Gastrocnemius medialis (tissue), 4 donors: ENCODE measurements around the gene TGM2. TPM values are rescaled to one million over a fixed set of nuclear protein-coding genes. Genes with fewer than 3 reads are reported as not detected.

Experiments used
- ATAC-seq, 2 donors: fragments of 150-250 bp; one replicate each; pipeline ENCODE4 v1.9.1; 2016
- DNase-seq, 2 donors: peaks; one replicate each; pipeline ENCODE4 v3.0.0-alpha.2; 2019
- H3K27ac ChIP-seq, 4 donors: fragments of 200-600 bp; sonication (generic); 1 replicate in 1 of 4; 2 replicates in 3 of 4; pipeline ENCODE4 v1.5.1; 2016 to 2018; ENCODE audit warnings: mild to moderate bottlenecking in 2 of 4, moderate library complexity in 1 of 4
- H3K27me3 ChIP-seq, 3 donors: fragments of 200-600 bp; sonication (generic) in 2 of 3; 1 replicate in 1 of 3; 2 replicates in 2 of 3; pipeline versions ENCODE4 v1.5.1 to v1.6.0; 2016 to 2019; ENCODE audit warnings: mild to moderate bottlenecking in 1 of 3, moderate library complexity in 1 of 3
- H3K36me3 ChIP-seq, 2 donors: fragments of 200-600 bp; sonication (generic) in 1 of 2; one replicate each; pipeline ENCODE4 v1.5.1; 2017 to 2018
- H3K4me1 ChIP-seq, 2 donors: fragments of 200-600 bp; sonication (generic) in 1 of 2; one replicate each; pipeline ENCODE4 v1.5.1; 2016 to 2017; ENCODE audit warnings: mild to moderate bottlenecking in 2 of 2
- H3K4me3 ChIP-seq, 4 donors: fragments of 200-600 bp; sonication (generic) in 3 of 4; 1 replicate in 1 of 4; 2 replicates in 3 of 4; pipeline ENCODE4 v1.5.1; 2016 to 2019; ENCODE audit warnings: mild to moderate bottlenecking in 2 of 4
- H3K9me3 ChIP-seq, 3 donors: fragments of 200-600 bp; sonication (generic) in 2 of 3; 1 replicate in 1 of 3; 2 replicates in 2 of 3; pipeline ENCODE4 v1.5.1; 2016 to 2019
- CTCF ChIP-seq, 5 experiments: fragments of 450-650 bp in 3 of 5; fragments of 200-600 bp in 2 of 5; sonication (generic) in 2 of 5; IDR thresholded peaks in 4 of 5; conservative IDR thresholded peaks in 1 of 5; 1 replicate in 4 of 5; 2 replicates in 1 of 5; pipeline ENCODE4 v1.5.1; 2016 to 2019; ENCODE audit warnings: antibody characterized with exemption in 5 of 5, mild to moderate bottlenecking in 3 of 5, moderate library complexity in 3 of 5
- POLR2A ChIP-seq, 2 donors: fragments of 450-650 bp; IDR thresholded peaks; one replicate each; pipeline ENCODE4 v1.6.1; 2017; ENCODE audit warnings: antibody characterized with exemption in 2 of 2, mild to moderate bottlenecking in 2 of 2, moderate library complexity in 2 of 2
- in situ Hi-C, 4 donors: fragments of 200-750 bp; cut with MboI; loops; one replicate each; pipeline versions ENCODE4 v1.15.0 to v1.8.0; 2017; ENCODE audit warnings: low sequenced_read_pairs in 4 of 4
- intact Hi-C: fragments of 100-400 bp; cut with DNase I; formaldehyde crosslinking; loops from one replicate; pipeline ENCODE4 v1.15.1; 2023; ENCODE audit warnings: low total_unique reads
- total RNA-seq, 4 donors: library from RNA; depleted of rRNA; stranded (reverse); fragments of >200 nt; gene quantifications; one replicate each; pipeline versions ENCODE4 v1.1.0 to v1.2.3, GENCODE V29; 2016

Gene TGM2
- total RNA-seq, 4 donors from 2014 or later: 12.8 to 152 (median 58.4) TPM

GRCh38 chr20:38078084-38078483, 87.0 kb downstream of the TGM2 start:
- intact Hi-C loops (no loop called here), in situ Hi-C loops (no loop called here)
- H3K4me1 ChIP-seq: peaks cover 54 to 69% of the 10 kb centered on the region in 2 donors

More at GRCh38 chr20:38078084-38078483, 87.0 kb downstream of the TGM2 start:
- Histone ChIP-seq H3K4me3 (no peak overlapping the region), H3K27me3 (no peaks in the 10 kb centered on the region), H3K36me3 (peaks cover 0 to 9% of the 10 kb centered on the region in 2 donors), H3K9me3 (no peaks in the 10 kb centered on the region), H3K27ac (peak overlapping the region; percentile 83 to 88 (median 86))
- DNase-seq (no peak), ATAC-seq (no peak)
- TF ChIP-seq POLR2A (IDR thresholded peaks at IDR 0.05) (no peak), CTCF (IDR thresholded peaks at IDR 0.05 in 4 of 5, conservative IDR thresholded peaks at IDR 0.05 in 1 of 5) (no peak)

Other genes starting within 250 kb of the TGM2 start
- 10 to 100 TPM; 14.8 to 25.4 (median 20.3) TPM for gene TTI1, start 131.8 kb downstream of the TGM2 start, total RNA-seq
- gene RPRD1B, start 131.5 kb downstream of the TGM2 start, total RNA-seq: 10 to 100 TPM; 25.2 to 61.0 (median 40.6) TPM
- gene KIAA1755, start 95.5 kb upstream of the TGM2 start, total RNA-seq: under 1 TPM in 3 of 4 donors, not detected in 1; 0.05 to 0.41 (median 0.38) TPM
- gene BPI, start 138.9 kb upstream of the TGM2 start, total RNA-seq: not detected
- 10 to 100 TPM in 1 of 4 donors, 1 to 10 TPM in 3; 1.4 to 17.9 (median 6.5) TPM for gene LBP, start 181.2 kb upstream of the TGM2 start, total RNA-seq